PFSK-1 (cell line): ENCODE results near the gene IL26.

ENCODE experiments used
- FOXP2 ChIP-seq: optimal IDR thresholded peaks from 2 replicates; pipeline ENCODE3; 2011; ENCODE audit warnings: borderline replicate concordance, control low read depth, inconsistent platforms; ENCODE audit not compliant: insufficient read depth; ENCODE audit errors: extremely low read length, extremely low read depth
- POLR2AphosphoS5 ChIP-seq: IDR thresholded peaks from 2 replicates; pipeline ENCODE4 v1.6.1; 2012; ENCODE audit warnings: low read depth, mild to moderate bottlenecking, control low read depth, low read length, moderate library complexity
- REST ChIP-seq, 2 experiments: IDR thresholded peaks; 2 replicates each; pipeline versions ENCODE4 v1.6.1 to v1.8.0; 2011 to 2012; ENCODE audit warnings: low read depth in 2 of 2, low read length in 2 of 2, control low read depth in 1 of 2, inconsistent platforms in 1 of 2, mild to moderate bottlenecking in 1 of 2, moderate library complexity in 1 of 2; ENCODE audit not compliant: insufficient read depth in 1 of 2
- SIN3A ChIP-seq: IDR thresholded peaks from 2 replicates; pipeline ENCODE4 v1.6.1; 2012; ENCODE audit warnings: mild to moderate bottlenecking, low read length, moderate library complexity, borderline replicate concordance; ENCODE audit not compliant: insufficient read depth
- TAF1 ChIP-seq: IDR thresholded peaks from 2 replicates; pipeline ENCODE4 v1.6.1; 2012; ENCODE audit warnings: low read length, control low read depth, borderline replicate concordance; ENCODE audit not compliant: insufficient read depth

GRCh38 chr12:68166317-68166831 lies 59.2 kb downstream of the IL26 start:
- TF ChIP-seq TAF1 (no peak), POLR2AphosphoS5 (no peak), SIN3A (no peak), REST (IDR thresholded peaks at IDR 0.05; ENCODE audit: insufficient read depth in 1 of 2, low read depth in 2 of 2, low read length in 2 of 2) (no peak), FOXP2 (no peak)
